ENCODE results near the gene CCDC88C.

CCDC88C gene

DNA sequence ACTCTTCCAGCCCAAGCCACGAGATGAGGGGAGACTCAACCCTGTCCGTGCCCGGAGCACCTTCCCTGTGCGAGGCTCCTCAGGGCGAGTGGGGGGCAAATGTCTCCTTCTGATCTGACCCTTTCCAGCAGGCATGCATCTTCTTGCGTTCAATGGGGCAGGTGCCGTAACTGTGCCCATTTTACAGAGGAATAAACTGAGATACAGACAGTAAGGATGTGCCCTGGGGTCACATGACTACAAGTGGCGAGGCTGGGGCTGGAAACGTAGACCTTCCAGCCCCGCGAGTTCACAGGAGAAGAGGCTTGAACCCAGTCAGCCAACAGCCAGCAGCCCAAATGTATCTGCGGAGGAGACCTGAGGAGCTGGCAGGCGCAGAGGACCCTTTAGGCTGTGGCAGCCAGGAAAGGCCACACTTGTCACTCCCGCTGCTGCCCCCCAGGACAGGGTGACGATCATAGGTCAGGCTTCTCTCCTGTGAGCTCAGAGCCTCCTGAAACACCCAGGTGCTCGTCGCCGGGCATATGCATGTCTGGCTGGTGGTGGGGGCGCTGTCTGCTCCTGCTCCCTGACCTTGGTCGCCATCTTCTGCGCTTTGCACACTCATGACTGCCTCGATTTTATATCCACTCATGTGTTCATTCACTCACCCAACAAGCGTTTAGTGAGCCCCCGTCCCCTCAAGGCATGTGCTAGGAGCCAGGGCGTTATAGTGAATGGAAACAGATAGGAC is 41.7 kb downstream of the CCDC88C start:
- no peaks in the 10 kb centered on the region; the same call in 1 of the 2 replicates for H3F3A ChIP-seq (ENCODE audit: insufficient read depth, low read length)
- no peak overlapping the region for H2AFZ ChIP-seq (ENCODE audit: low read length)
- no peaks in the 10 kb centered on the region for H4K20me1 ChIP-seq (ENCODE audit: insufficient read depth, low read length)
- peak overlapping the region; percentile 43 for H3K4me3 ChIP-seq (ENCODE audit: low read depth, low read length, poor library complexity, severe bottlenecking)
- peak overlapping the region; percentile 99 for H3K27ac ChIP-seq (ENCODE audit: low read depth, low read length, poor library complexity, severe bottlenecking)
- peaks cover 100% of the 10 kb centered on the region for H3K4me1 ChIP-seq (ENCODE audit: insufficient read depth, low read length, severe bottlenecking)
- TF ChIP-seq CTCF (IDR thresholded peaks at IDR 0.05; ENCODE audit: low read length) (peak; percentile 53; the same call in 1 of the 2 replicates), EZH2 (IDR thresholded peaks at IDR 0.05; ENCODE audit: borderline replicate concordance, low read length) (no peak)
- no peaks in the 10 kb centered on the region for H3K9me3 ChIP-seq (ENCODE audit: low read length)
- H3K36me3 ChIP-seq (ENCODE audit: insufficient read depth, low read length) = peaks cover 24% of the 10 kb centered on the region; the same call in 1 of the 2 replicates
- no peaks in the 10 kb centered on the region for H3K27me3 ChIP-seq (ENCODE audit: insufficient read depth, low read length)
- H3K4me2 ChIP-seq (ENCODE audit: low read length) = peak overlapping the region; percentile 75
- H3K79me2 ChIP-seq (ENCODE audit: insufficient read depth, low read length) = peaks cover 52% of the 10 kb centered on the region
- H3K9me2 ChIP-seq (ENCODE audit: low read depth, low read length) = no peaks in the 10 kb centered on the region
- H3K9ac ChIP-seq (ENCODE audit: low read length) = peak overlapping the region; percentile 68

- no peaks in the 10 kb centered on the region for H3K9me3 ChIP-seq (ENCODE audit: low read length)
- H3K27ac ChIP-seq (ENCODE audit: low read depth, low read length, poor library complexity, severe bottlenecking) = peak overlapping the region; percentile 99
Observed at GRCh38 chr14:91374879-91375702, 42.5 kb downstream of the CCDC88C start.

More at GRCh38 chr14:91374879-91375702, 42.5 kb downstream of the CCDC88C start:
- peak overlapping the region; percentile 75 for H3K4me2 ChIP-seq (ENCODE audit: low read length)
- H3K9me2 ChIP-seq (ENCODE audit: low read depth, low read length) = no peaks in the 10 kb centered on the region
- H3K4me3 ChIP-seq (ENCODE audit: low read depth, low read length, poor library complexity, severe bottlenecking) = peak overlapping the region; percentile 43
- H3K79me2 ChIP-seq (ENCODE audit: insufficient read depth, low read length) = peaks cover 50% of the 10 kb centered on the region
- H3K9ac ChIP-seq (ENCODE audit: low read length) = peak overlapping the region; percentile 68; the same call in 1 of the 2 replicates
- TF ChIP-seq CTCF (IDR thresholded peaks at IDR 0.05; ENCODE audit: low read length) (no peak), EZH2 (IDR thresholded peaks at IDR 0.05; ENCODE audit: borderline replicate concordance, low read length) (no peak)
- H4K20me1 ChIP-seq (ENCODE audit: insufficient read depth, low read length) = no peaks in the 10 kb centered on the region
- H2AFZ ChIP-seq (ENCODE audit: low read length) = no peak overlapping the region
- H3K27me3 ChIP-seq (ENCODE audit: insufficient read depth, low read length) = no peaks in the 10 kb centered on the region
- H3K36me3 ChIP-seq (ENCODE audit: insufficient read depth, low read length) = peaks cover 24% of the 10 kb centered on the region; the same call in 1 of the 2 replicates
- no peaks in the 10 kb centered on the region; the same call in 1 of the 2 replicates for H3F3A ChIP-seq (ENCODE audit: insufficient read depth, low read length)
- peaks cover 100% of the 10 kb centered on the region for H3K4me1 ChIP-seq (ENCODE audit: insufficient read depth, low read length, severe bottlenecking)
